ENCODE data around the gene FARP1.
"Not testable (repeated sequence)": the region's sequence is repeated elsewhere in the genome, so short reads cannot be mapped to it uniquely, and the experiment has no call there.

The FARP1 gene

DNA sequence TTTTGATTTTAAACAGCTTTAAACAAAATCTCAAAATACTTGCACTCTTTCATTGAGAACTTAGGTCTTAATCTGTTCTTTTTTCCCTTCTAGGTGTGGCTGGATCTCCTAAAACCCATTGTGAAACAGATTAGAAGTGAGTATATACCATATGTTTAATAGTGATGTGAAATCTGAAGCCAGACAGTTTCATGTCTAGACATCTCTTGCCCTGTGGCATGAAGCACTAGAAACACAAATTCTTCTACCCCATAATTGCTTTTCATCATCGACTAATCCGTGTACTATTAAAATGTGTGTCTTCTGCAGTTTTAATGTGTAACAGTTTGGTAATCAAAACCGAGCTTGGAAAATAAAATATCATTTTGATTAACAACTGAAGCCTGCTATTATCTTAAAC lies 222.4 kb downstream of the FARP1 start:
- TF ChIP-seq, protein P1, sequence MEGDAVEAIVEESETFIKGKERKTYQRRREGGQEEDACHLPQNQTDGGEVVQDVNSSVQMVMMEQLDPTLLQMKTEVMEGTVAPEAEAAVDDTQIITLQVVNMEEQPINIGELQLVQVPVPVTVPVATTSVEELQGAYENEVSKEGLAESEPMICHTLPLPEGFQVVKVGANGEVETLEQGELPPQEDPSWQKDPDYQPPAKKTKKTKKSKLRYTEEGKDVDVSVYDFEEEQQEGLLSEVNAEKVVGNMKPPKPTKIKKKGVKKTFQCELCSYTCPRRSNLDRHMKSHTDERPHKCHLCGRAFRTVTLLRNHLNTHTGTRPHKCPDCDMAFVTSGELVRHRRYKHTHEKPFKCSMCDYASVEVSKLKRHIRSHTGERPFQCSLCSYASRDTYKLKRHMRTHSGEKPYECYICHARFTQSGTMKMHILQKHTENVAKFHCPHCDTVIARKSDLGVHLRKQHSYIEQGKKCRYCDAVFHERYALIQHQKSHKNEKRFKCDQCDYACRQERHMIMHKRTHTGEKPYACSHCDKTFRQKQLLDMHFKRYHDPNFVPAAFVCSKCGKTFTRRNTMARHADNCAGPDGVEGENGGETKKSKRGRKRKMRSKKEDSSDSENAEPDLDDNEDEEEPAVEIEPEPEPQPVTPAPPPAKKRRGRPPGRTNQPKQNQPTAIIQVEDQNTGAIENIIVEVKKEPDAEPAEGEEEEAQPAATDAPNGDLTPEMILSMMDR (conservative IDR thresholded peaks at IDR 0.05; ENCODE audit: low read depth, low read length) = no peak
- no peak overlapping the region for H3K4me3 ChIP-seq (ENCODE audit: low read length)
- DNase-seq (ENCODE audit: low read depth) = no peak

DNA sequence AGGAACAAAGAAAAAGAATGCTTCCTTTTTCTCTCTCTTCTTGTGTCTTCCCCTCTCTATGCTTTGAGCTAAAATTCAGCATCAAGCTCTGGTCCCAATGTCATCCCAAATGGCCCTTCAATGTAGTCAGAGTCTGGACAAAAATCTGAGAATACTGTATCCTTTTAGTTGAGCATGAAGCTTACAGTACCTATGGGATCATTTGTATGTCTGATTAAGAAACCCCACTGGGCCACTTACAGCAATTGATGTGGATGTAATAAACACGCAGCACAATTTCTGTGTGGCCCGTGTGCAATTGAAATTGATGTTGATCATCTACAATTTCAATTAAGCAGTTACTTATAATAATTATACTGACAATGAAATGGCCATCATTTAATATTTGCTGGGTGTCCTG lies 223.1 kb downstream of the FARP1 start:
- no peak for DNase-seq (ENCODE audit: low read depth)
- H3K4me3 ChIP-seq (ENCODE audit: low read length) = no peak overlapping the region
- TF ChIP-seq, protein P1 (conservative IDR thresholded peaks at IDR 0.05; ENCODE audit: low read depth, low read length) = no peak

DNA sequence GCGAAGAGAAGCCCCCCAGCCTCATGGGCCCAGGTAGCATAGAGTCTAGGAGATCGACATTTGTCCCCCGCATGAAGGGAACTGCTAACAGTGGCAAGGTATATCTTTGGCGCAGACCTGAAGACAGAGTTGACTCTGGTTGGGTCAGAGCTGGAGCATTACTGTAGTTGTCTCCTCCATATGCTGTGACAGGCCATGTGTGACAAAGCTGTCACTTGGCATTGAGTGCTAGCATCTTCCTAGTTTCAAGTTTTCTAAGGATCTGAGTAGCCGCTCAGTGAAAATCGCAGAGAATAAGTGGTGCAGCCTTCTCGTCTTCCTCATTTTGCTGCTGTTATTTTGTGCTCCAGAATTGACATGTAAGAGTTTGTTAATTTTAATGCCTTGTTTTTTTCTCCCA lies 223.5 kb downstream of the FARP1 start:
- TF ChIP-seq, protein P1 (conservative IDR thresholded peaks at IDR 0.05; ENCODE audit: low read depth, low read length) = no peak
- H3K4me3 ChIP-seq (ENCODE audit: low read length) = no peak overlapping the region
- no peak for DNase-seq (ENCODE audit: low read depth)

DNA sequence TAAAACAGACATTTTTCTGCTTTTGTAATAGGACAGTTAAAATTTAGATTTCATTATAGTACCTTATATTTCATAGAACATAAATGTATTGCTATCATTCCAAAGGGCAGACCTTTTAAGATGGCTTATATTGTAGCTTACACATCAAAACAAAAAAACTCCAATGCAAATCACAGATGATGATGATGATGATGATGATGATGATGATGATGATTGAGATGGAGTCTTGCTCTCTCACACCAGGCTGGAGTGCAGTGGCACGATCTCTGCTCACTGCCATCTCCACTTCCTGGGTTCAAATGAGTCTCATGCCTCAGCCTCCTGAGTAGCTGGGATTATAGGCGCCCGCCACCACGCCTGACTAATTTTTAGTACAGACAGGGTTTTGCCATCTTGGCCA lies 224.1 kb downstream of the FARP1 start:
- TF ChIP-seq, protein P1 (conservative IDR thresholded peaks at IDR 0.05; ENCODE audit: low read depth, low read length) = no peak
- no peak overlapping the region for H3K4me3 ChIP-seq (ENCODE audit: low read length)
- DNase-seq (ENCODE audit: low read depth) = no peak

DNA sequence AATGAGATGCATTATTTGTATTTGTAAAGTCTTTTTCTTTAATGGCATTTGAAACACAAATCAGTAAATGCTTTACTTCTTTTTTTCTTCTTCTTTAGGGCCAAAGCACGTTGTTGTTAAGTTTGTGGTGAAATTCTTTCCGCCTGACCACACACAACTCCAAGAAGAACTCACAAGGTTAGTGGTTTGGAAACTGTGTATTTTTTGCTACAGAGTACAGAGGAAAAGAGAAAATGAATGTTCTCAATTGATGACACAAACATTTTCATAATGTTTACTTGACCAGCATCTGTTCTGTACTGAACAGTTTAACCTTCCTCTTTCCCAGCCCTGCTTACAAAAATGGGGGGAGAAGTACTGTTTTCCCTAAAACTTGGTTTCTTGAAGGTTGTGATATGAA lies 225.1 kb downstream of the FARP1 start:
- no peak for DNase-seq (ENCODE audit: low read depth)
- TF ChIP-seq, protein P1 (conservative IDR thresholded peaks at IDR 0.05; ENCODE audit: low read depth, low read length) = no peak
- H3K4me3 ChIP-seq (ENCODE audit: low read length) = no peak overlapping the region

DNA sequence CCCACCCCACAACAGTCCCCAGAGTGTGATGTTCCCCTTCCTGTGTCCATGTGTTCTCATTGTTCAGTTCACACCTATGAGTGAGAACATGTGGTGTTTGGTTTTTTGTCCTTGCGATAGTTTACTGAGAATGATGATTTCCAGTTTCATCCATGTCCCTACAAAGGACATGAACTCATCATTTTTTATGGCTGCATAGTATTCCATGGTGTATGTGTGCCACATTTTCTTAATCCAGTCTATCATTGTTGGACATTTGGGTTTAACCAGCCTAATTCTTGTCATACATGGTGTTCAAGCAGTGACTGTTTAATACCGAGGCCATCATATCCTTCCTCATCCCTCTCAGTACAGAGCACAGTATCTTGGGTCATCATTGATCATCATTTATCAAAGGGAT lies 226.6 kb downstream of the FARP1 start:
- not testable (repeated sequence) for DNase-seq (ENCODE audit: low read depth); H3K4me3 ChIP-seq (ENCODE audit: low read length)

DNA sequence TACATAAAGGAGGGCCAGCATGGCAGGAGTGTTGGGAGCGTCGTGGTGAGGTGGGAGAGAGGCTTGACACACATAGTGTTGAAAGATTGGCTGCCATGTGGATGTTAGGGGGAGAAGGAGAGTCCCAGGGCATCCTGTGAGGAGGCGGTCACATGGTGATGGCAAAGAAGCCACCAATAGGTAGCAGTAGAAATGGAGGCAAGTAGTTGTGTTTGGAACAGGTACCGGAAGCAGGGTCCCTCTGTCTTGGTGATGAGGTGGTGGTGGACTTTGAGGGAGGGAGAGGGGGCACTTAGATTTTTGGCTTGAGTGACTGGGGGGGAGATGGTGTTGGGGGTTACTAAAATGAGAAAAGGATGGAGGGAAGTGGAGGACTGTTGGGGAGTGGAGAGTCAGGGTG lies 227.4 kb downstream of the FARP1 start:
- no peak for DNase-seq (ENCODE audit: low read depth)
- H3K4me3 ChIP-seq (ENCODE audit: low read length) = no peak overlapping the region
- TF ChIP-seq, protein P1 (conservative IDR thresholded peaks at IDR 0.05; ENCODE audit: low read depth, low read length) = no peak

Data from retinal pigment epithelial cell (primary cell).